WTC11 (cell line): ENCODE results near the gene HSD17B8.

Experiments used
- CREB1 ChIP-seq: sonication (generic); formaldehyde crosslinking; IDR thresholded peaks from 2 replicates; pipeline ENCODE4 v1.8.0; 2023; ENCODE audit warnings: mild to moderate bottlenecking, missing genetic modification reagents
- ETV6 ChIP-seq: sonication (generic); formaldehyde crosslinking; IDR thresholded peaks from 2 replicates; pipeline ENCODE4 v1.8.1; 2022; ENCODE audit warnings: mild to moderate bottlenecking, missing genetic modification reagents
- FOXK1 ChIP-seq: sonication (generic); formaldehyde crosslinking; IDR thresholded peaks from 2 replicates; pipeline ENCODE4 v1.8.0; 2022; ENCODE audit warnings: mild to moderate bottlenecking, moderate library complexity, missing genetic modification reagents
- NR2C2 ChIP-seq: sonication (generic); formaldehyde crosslinking; IDR thresholded peaks from 2 replicates; pipeline ENCODE4 v1.8.0; 2022; ENCODE audit warnings: mild to moderate bottlenecking, missing genetic modification reagents
- NR3C1 ChIP-seq: sonication (generic); formaldehyde crosslinking; conservative IDR thresholded peaks from 2 replicates; pipeline ENCODE4 v1.8.1; 2023; ENCODE audit warnings: low read depth, mild to moderate bottlenecking, missing genetic modification reagents
- TP53 ChIP-seq: sonication (generic); formaldehyde crosslinking; IDR thresholded peaks from 2 replicates; pipeline ENCODE4 v1.8.1; 2023; ENCODE audit warnings: mild to moderate bottlenecking, missing genetic modification reagents
- ZNF121 ChIP-seq: sonication (generic); formaldehyde crosslinking; IDR thresholded peaks from 2 replicates; pipeline ENCODE4 v1.8.0; 2023; ENCODE audit warnings: missing genetic modification reagents
- TF ChIP-seq, protein P1 (sequence below): fragments of 200-600 bp; IDR thresholded peaks from 2 replicates; pipeline ENCODE4 v1.8.0; 2022; ENCODE audit warnings: antibody characterized with exemption
- TF ChIP-seq, protein P2 (sequence below): sonication (generic); formaldehyde crosslinking; IDR thresholded peaks from 2 replicates; pipeline ENCODE4 v1.8.0; 2023; ENCODE audit warnings: missing genetic modification reagents
- TF ChIP-seq, protein P3 (sequence below): sonication (generic); formaldehyde crosslinking; IDR thresholded peaks from 2 replicates; pipeline ENCODE4 v1.8.0; 2022; ENCODE audit warnings: mild to moderate bottlenecking, missing genetic modification reagents
- TF ChIP-seq, protein P4 (sequence below): sonication (generic); formaldehyde crosslinking; IDR thresholded peaks from 2 replicates; pipeline ENCODE4 v1.8.1; 2023; ENCODE audit warnings: mild to moderate bottlenecking, missing genetic modification reagents, moderate library complexity
- TF ChIP-seq, protein P5 (sequence below): sonication (generic); formaldehyde crosslinking; IDR thresholded peaks from 2 replicates; pipeline ENCODE4 v1.8.0; 2022; ENCODE audit warnings: mild to moderate bottlenecking, missing genetic modification reagents
- TF ChIP-seq, protein P6 (sequence below): sonication (generic); formaldehyde crosslinking; IDR thresholded peaks from 2 replicates; pipeline ENCODE4 v1.8.1; 2022; ENCODE audit warnings: low read depth, missing genetic modification reagents, borderline replicate concordance
- TF ChIP-seq, protein P7 (sequence below): fragments of 250-450 bp; sonication (Bioruptor Pico); IDR thresholded peaks from 2 replicates; pipeline ENCODE4 v1.9.0; 2021; ENCODE audit warnings: mild to moderate bottlenecking, borderline replicate concordance

DNA sequence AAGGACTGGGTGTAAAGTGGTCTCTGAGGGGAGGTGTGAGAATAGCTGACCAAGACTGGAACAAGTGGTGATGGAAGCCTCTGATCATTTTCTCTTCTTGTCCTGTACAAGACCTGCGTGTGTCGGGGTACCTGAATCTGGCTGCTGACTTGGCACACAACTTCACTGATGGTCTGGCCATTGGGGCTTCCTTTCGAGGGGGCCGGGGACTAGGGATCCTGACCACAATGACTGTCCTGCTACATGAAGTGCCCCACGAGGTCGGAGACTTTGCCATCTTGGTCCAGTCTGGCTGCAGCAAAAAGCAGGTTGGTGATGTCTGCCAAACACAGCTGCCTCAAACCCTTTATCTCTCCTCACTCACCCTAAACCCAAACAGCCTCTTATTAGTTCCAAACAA, 1.7 kb upstream of the HSD17B8 start:
- TF ChIP-seq, protein P1, sequence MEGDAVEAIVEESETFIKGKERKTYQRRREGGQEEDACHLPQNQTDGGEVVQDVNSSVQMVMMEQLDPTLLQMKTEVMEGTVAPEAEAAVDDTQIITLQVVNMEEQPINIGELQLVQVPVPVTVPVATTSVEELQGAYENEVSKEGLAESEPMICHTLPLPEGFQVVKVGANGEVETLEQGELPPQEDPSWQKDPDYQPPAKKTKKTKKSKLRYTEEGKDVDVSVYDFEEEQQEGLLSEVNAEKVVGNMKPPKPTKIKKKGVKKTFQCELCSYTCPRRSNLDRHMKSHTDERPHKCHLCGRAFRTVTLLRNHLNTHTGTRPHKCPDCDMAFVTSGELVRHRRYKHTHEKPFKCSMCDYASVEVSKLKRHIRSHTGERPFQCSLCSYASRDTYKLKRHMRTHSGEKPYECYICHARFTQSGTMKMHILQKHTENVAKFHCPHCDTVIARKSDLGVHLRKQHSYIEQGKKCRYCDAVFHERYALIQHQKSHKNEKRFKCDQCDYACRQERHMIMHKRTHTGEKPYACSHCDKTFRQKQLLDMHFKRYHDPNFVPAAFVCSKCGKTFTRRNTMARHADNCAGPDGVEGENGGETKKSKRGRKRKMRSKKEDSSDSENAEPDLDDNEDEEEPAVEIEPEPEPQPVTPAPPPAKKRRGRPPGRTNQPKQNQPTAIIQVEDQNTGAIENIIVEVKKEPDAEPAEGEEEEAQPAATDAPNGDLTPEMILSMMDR = no peak
- TF ChIP-seq FOXK1 = no peak
- TF ChIP-seq CREB1 (CRISPR knock-in tag) = no peak
- TF ChIP-seq, protein P2, sequence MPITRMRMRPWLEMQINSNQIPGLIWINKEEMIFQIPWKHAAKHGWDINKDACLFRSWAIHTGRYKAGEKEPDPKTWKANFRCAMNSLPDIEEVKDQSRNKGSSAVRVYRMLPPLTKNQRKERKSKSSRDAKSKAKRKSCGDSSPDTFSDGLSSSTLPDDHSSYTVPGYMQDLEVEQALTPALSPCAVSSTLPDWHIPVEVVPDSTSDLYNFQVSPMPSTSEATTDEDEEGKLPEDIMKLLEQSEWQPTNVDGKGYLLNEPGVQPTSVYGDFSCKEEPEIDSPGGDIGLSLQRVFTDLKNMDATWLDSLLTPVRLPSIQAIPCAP (CRISPR knock-in tag) = no peak
- TF ChIP-seq, protein P3, sequence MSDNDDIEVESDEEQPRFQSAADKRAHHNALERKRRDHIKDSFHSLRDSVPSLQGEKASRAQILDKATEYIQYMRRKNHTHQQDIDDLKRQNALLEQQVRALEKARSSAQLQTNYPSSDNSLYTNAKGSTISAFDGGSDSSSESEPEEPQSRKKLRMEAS = no peak
- TF ChIP-seq NR2C2 (CRISPR knock-in tag) = no peak
- TF ChIP-seq, protein P4, sequence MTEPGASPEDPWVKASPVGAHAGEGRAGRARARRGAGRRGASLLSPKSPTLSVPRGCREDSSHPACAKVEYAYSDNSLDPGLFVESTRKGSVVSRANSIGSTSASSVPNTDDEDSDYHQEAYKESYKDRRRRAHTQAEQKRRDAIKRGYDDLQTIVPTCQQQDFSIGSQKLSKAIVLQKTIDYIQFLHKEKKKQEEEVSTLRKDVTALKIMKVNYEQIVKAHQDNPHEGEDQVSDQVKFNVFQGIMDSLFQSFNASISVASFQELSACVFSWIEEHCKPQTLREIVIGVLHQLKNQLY (CRISPR knock-in tag) = no peak
- TF ChIP-seq, protein P5, sequence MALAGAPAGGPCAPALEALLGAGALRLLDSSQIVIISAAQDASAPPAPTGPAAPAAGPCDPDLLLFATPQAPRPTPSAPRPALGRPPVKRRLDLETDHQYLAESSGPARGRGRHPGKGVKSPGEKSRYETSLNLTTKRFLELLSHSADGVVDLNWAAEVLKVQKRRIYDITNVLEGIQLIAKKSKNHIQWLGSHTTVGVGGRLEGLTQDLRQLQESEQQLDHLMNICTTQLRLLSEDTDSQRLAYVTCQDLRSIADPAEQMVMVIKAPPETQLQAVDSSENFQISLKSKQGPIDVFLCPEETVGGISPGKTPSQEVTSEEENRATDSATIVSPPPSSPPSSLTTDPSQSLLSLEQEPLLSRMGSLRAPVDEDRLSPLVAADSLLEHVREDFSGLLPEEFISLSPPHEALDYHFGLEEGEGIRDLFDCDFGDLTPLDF (CRISPR knock-in tag) = no peak
- TF ChIP-seq, protein P6, sequence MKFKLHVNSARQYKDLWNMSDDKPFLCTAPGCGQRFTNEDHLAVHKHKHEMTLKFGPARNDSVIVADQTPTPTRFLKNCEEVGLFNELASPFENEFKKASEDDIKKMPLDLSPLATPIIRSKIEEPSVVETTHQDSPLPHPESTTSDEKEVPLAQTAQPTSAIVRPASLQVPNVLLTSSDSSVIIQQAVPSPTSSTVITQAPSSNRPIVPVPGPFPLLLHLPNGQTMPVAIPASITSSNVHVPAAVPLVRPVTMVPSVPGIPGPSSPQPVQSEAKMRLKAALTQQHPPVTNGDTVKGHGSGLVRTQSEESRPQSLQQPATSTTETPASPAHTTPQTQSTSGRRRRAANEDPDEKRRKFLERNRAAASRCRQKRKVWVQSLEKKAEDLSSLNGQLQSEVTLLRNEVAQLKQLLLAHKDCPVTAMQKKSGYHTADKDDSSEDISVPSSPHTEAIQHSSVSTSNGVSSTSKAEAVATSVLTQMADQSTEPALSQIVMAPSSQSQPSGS = no peak
- TF ChIP-seq NR3C1 (CRISPR knock-in tag) = no peak
- no peak for TF ChIP-seq TP53
- TF ChIP-seq, protein P7, sequence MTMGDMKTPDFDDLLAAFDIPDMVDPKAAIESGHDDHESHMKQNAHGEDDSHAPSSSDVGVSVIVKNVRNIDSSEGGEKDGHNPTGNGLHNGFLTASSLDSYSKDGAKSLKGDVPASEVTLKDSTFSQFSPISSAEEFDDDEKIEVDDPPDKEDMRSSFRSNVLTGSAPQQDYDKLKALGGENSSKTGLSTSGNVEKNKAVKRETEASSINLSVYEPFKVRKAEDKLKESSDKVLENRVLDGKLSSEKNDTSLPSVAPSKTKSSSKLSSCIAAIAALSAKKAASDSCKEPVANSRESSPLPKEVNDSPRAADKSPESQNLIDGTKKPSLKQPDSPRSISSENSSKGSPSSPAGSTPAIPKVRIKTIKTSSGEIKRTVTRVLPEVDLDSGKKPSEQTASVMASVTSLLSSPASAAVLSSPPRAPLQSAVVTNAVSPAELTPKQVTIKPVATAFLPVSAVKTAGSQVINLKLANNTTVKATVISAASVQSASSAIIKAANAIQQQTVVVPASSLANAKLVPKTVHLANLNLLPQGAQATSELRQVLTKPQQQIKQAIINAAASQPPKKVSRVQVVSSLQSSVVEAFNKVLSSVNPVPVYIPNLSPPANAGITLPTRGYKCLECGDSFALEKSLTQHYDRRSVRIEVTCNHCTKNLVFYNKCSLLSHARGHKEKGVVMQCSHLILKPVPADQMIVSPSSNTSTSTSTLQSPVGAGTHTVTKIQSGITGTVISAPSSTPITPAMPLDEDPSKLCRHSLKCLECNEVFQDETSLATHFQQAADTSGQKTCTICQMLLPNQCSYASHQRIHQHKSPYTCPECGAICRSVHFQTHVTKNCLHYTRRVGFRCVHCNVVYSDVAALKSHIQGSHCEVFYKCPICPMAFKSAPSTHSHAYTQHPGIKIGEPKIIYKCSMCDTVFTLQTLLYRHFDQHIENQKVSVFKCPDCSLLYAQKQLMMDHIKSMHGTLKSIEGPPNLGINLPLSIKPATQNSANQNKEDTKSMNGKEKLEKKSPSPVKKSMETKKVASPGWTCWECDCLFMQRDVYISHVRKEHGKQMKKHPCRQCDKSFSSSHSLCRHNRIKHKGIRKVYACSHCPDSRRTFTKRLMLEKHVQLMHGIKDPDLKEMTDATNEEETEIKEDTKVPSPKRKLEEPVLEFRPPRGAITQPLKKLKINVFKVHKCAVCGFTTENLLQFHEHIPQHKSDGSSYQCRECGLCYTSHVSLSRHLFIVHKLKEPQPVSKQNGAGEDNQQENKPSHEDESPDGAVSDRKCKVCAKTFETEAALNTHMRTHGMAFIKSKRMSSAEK (CRISPR knock-in tag) = no peak
- no peak for TF ChIP-seq ZNF121
- TF ChIP-seq ETV6 (CRISPR knock-in tag) = no peak
